Osteocyte (in vitro differentiated cells): ENCODE data around the gene RAB3D. TPM values are rescaled to one million over a fixed set of nuclear protein-coding genes. Genes with fewer than 3 reads are reported as not detected.
"Not testable (repeated sequence)": the region's sequence is repeated elsewhere in the genome, so short reads cannot be mapped to it uniquely, and the experiment has no call there.

Experiments
- DNase-seq: peaks from one replicate; pipeline ENCODE4 v3.0.0; 2021; ENCODE audit warnings: mixed read lengths; ENCODE audit not compliant: unreplicated experiment; ENCODE audit errors: extremely low spot score
- H3K27ac Mint-ChIP-seq: one replicate; pipeline ENCODE4 v1.8.0; 2021; ENCODE audit warnings: mild to moderate bottlenecking, mixed read lengths; ENCODE audit not compliant: unreplicated experiment
- H3K27me3 Mint-ChIP-seq: one replicate; pipeline ENCODE4 v1.8.0; 2021; ENCODE audit warnings: mixed read lengths; ENCODE audit not compliant: unreplicated experiment
- H3K36me3 Mint-ChIP-seq: one replicate; pipeline ENCODE4 v1.8.0; 2021; ENCODE audit warnings: mixed read lengths; ENCODE audit not compliant: unreplicated experiment
- H3K4me1 Mint-ChIP-seq: one replicate; pipeline ENCODE4 v1.8.0; 2021; ENCODE audit warnings: mixed read lengths; ENCODE audit not compliant: unreplicated experiment
- H3K4me3 Mint-ChIP-seq: one replicate; pipeline ENCODE4 v1.8.0; 2021; ENCODE audit warnings: mild to moderate bottlenecking, moderate library complexity, mixed read lengths; ENCODE audit not compliant: unreplicated experiment
- H3K9me3 Mint-ChIP-seq: one replicate; pipeline ENCODE4 v1.8.0; 2021; ENCODE audit warnings: mixed read lengths; ENCODE audit not compliant: unreplicated experiment
- total RNA-seq: library from RNA; stranded (reverse); gene quantifications from 2 replicates; pipeline ENCODE4 v1.2.1, GENCODE V29; 2021
- TF ChIP-seq, protein P1 (sequence below): fragments of 200-600 bp; sonication (generic); IDR thresholded peaks from 2 replicates; pipeline ENCODE4 v1.5.0; 2021; ENCODE audit warnings: antibody characterized with exemption, mild to moderate bottlenecking, moderate library complexity

RAB3D gene
- total RNA-seq, 1 donor from 2014 or later: 4.3 TPM

DNA sequence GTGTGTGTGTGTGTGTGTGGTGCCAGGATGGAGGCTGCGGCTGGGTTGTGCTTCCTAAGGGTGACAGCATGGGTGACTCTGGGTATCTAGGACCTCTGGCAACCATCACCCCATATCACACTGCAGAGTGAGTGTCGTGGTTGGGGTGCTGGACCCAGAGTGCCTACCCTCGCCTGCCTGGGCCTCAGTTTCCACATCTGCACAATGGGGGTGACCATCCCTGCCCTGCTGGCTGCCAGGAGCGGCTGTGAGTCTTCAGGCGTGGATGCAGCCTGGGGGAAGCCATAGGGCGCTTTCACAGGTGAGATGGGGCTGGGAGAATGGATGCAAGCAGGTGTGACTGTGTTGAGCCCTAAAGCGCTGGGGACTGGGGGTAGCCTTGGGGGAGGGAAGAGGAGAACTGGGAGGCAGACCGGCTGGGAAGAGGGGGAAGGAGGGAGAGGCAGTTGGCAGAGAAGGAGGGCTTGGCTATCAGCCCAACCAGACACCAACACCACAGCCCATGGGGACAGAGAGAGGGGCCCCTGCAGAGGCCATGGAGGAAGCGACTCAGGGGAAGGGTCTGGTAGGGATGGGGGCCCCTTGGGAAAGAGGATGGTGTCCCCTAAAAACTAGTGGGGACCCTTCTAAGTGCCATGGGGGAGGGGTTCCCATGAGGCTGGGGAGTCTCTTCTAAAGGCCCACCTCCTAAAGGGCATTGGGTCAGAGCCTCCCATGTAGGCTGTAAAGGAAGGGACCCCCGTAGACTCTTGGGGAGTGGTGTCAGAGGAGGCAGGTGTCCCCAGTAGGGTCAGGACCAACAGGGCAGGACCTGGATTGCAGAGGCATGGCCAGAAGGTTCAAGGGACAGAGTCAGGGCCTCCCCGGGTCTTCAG is 17.5 kb upstream of the RAB3D start:
- peaks cover 12% of the 10 kb centered on the region for H3K4me1 Mint-ChIP-seq
- DNase-seq: no peak
- H3K27ac Mint-ChIP-seq: no peak overlapping the region
- H3K27me3 Mint-ChIP-seq: no peaks in the 10 kb centered on the region
- H3K36me3 Mint-ChIP-seq: peaks cover 16% of the 10 kb centered on the region
- H3K9me3 Mint-ChIP-seq: no peaks in the 10 kb centered on the region
- H3K4me3 Mint-ChIP-seq: peak overlapping the region; percentile 83
- TF ChIP-seq, protein P1, sequence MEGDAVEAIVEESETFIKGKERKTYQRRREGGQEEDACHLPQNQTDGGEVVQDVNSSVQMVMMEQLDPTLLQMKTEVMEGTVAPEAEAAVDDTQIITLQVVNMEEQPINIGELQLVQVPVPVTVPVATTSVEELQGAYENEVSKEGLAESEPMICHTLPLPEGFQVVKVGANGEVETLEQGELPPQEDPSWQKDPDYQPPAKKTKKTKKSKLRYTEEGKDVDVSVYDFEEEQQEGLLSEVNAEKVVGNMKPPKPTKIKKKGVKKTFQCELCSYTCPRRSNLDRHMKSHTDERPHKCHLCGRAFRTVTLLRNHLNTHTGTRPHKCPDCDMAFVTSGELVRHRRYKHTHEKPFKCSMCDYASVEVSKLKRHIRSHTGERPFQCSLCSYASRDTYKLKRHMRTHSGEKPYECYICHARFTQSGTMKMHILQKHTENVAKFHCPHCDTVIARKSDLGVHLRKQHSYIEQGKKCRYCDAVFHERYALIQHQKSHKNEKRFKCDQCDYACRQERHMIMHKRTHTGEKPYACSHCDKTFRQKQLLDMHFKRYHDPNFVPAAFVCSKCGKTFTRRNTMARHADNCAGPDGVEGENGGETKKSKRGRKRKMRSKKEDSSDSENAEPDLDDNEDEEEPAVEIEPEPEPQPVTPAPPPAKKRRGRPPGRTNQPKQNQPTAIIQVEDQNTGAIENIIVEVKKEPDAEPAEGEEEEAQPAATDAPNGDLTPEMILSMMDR: no peak

DNA sequence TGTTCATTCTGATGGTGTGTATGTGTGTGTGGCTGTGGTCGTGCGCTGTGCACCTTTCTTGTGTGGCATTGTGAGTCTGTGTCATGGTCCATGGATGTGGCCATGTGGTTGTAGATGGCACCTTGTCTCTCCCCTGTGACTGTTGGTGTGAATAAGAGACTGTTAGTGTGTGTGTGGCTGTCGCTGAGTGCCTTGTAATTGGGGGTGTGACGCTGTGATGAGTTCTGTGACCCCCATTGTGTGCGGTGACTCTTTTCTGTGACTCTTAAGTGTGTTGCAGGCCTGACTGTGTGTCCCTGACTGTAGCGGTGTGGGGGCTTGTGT is 16.6 kb upstream of the RAB3D start:
- Mint-ChIP-seq H3K4me1 (peaks cover 12% of the 10 kb centered on the region), H3K4me3 (peak overlapping the region; percentile 83), H3K9me3 (no peaks in the 10 kb centered on the region), H3K27ac (no peak overlapping the region), H3K36me3 (peaks cover 15% of the 10 kb centered on the region), H3K27me3 (no peaks in the 10 kb centered on the region)
- no peak for DNase-seq
- TF ChIP-seq, protein P1: no peak

DNA sequence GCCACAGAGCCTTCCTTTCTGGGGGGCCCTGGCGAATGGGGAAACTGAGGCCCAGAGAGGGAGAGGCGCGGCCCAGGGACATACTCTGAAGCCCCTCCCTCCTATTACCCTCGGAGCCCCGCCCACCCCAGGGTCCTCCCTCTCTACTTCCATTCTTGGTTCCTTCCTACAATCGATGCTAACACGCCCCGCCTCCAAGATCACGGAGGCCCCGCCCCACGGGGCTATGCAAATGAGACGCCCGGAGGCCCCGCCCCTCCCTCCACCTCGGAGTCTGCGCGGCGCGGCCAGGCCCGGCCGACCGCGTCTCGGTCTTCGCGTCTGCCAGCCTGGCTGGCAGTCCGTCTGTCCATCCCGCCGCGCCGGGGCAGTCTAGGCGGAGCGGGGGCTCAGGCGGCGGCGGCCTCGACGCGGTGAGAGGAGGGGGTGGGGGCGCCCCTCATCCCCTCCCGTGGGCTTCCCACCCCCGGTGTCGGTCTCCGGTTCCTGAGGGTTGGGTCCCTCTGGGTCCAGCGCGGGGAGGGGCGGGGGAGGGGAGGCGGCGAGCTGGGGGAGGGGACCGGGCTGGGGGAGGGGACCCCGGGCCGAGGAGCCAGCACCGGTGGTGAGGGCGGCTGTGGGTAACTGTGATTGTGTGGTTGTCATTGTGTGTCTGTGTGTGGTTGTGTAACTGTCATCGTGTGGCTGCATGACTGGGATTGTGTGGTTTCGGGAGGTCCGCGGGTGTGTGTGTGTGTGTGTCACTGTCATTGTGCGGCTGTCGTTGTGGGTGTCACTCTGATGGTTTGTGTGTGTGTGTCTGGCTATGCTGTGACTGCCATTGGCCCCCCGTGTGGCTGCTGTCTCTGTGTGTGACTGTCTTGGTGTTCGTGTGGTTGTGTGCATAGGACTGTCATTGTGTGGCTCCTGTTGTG is 16.0 kb upstream of the RAB3D start, which contains the start of gene PLPPR2:
PLPPR2 (plus strand) TSS at position 273 of the 914 bp plus-strand sequence. CDS start 2,242 bp downstream, outside the sequence.
- H3K27me3 Mint-ChIP-seq: no peaks in the 10 kb centered on the region
- H3K36me3 Mint-ChIP-seq: peaks cover 14% of the 10 kb centered on the region
- no peaks in the 10 kb centered on the region for H3K9me3 Mint-ChIP-seq
- peaks cover 12% of the 10 kb centered on the region for H3K4me1 Mint-ChIP-seq
- H3K27ac Mint-ChIP-seq: no peak within 1 kb of the TSS
- H3K4me3 Mint-ChIP-seq: peak within 1 kb of the TSS; percentile 83
- TF ChIP-seq, protein P1: no peak
- DNase-seq: peak; percentile 96

DNA sequence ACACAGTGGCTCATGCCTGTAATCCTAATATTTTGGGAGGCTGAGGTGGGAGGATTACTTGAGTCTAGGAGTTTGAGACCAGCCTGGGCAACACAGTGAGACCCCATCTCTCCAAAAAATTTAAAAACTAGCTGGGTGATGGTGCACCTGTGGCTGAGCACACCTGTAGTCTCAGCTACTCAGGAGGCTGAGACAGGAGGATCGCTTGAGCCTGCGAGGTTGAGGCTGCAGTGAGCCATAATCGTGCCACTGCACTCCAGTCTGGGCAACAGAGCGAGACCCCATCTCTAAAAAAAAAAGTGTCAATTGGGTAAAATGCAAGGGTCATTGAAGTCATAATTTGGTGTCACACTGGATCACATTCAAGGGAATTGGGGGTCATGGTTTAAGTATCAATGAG is 14.6 kb upstream of the RAB3D start:
- H3K4me3 Mint-ChIP-seq: peak overlapping the region; percentile 32
- not testable (repeated sequence) for H3K27me3 Mint-ChIP-seq, H3K9me3 Mint-ChIP-seq, H3K36me3 Mint-ChIP-seq, H3K27ac Mint-ChIP-seq, DNase-seq
- H3K4me1 Mint-ChIP-seq: peaks cover 12% of the 10 kb centered on the region

- Mint-ChIP-seq H3K4me1 (peaks cover 22% of the 10 kb centered on the region), H3K4me3 (no peak overlapping the region), H3K27ac (no peak overlapping the region), H3K27me3 (no peaks in the 10 kb centered on the region), H3K36me3 (peaks cover 3% of the 10 kb centered on the region), H3K9me3 (peaks cover 7% of the 10 kb centered on the region)
- DNase-seq: no peak
- TF ChIP-seq, protein P1: no peak
Observed at GRCh38 chr19:11349171-11349570, 9.7 kb upstream of the RAB3D start.
